MM.1S (cell line): Measurements from ENCODE around the gene SEMA4A.

Experiments
- DNase-seq: peaks from one replicate; pipeline ENCODE4 v3.0.0-alpha.2; 2015
- H2AFZ ChIP-seq: fragments of 300-600 bp; sonication (generic); 2 replicates; pipeline ENCODE4 v1.6.0; 2016; ENCODE audit warnings: antibody characterized with exemption, low read length
- H3F3A ChIP-seq: fragments of 300-600 bp; sonication (generic); 2 replicates; pipeline ENCODE4 v1.6.1; 2016; ENCODE audit warnings: mild to moderate bottlenecking, antibody characterized with exemption, low read length, moderate library complexity, mixed read lengths; ENCODE audit not compliant: insufficient read depth
- H3K27ac ChIP-seq: fragments of 300-600 bp; sonication (generic); 2 replicates; pipeline ENCODE4 v1.5.1; 2016; ENCODE audit warnings: mild to moderate bottlenecking, low read length
- H3K27me3 ChIP-seq: fragments of 300-600 bp; sonication (generic); replicated peaks from 2 replicates; pipeline ENCODE4 v1.6.0; 2016; ENCODE audit warnings: low read length; ENCODE audit not compliant: insufficient read depth
- H3K36me3 ChIP-seq: fragments of 300-600 bp; sonication (generic); replicated peaks from 2 replicates; pipeline ENCODE4 v1.6.1; 2016; ENCODE audit warnings: mild to moderate bottlenecking, low read length, mixed read lengths; ENCODE audit not compliant: insufficient read depth
- H3K4me1 ChIP-seq: fragments of 300-600 bp; sonication (generic); 2 replicates; pipeline ENCODE4 v1.6.1; 2016; ENCODE audit warnings: low read length, mixed read lengths
- H3K4me2 ChIP-seq: fragments of 300-600 bp; sonication (generic); 2 replicates; pipeline ENCODE4 v1.6.0; 2016; ENCODE audit warnings: low read depth, low read length
- H3K4me3 ChIP-seq: fragments of 300-600 bp; sonication (generic); 2 replicates; pipeline ENCODE4 v1.5.1; 2016; ENCODE audit warnings: low read length, mixed read lengths
- H3K79me2 ChIP-seq: fragments of 300-600 bp; sonication (generic); 2 replicates; pipeline ENCODE4 v1.6.1; 2016; ENCODE audit warnings: mixed run types, low read length, mixed read lengths
- H3K9ac ChIP-seq: fragments of 300-600 bp; sonication (generic); 2 replicates; pipeline ENCODE4 v1.6.1; 2016; ENCODE audit warnings: low read length, mixed read lengths
- H3K9me2 ChIP-seq: fragments of 300-600 bp; sonication (generic); replicated peaks from 2 replicates; pipeline ENCODE4 v1.6.1; 2016; ENCODE audit warnings: mild to moderate bottlenecking, low read length, mixed read lengths; ENCODE audit not compliant: insufficient read depth
- H3K9me3 ChIP-seq: fragments of 300-600 bp; sonication (generic); replicated peaks from 2 replicates; pipeline ENCODE4 v1.6.1; 2016; ENCODE audit warnings: mild to moderate bottlenecking, low read length, mixed read lengths; ENCODE audit not compliant: insufficient read depth
- H4K20me1 ChIP-seq: fragments of 300-600 bp; sonication (generic); 2 replicates; pipeline ENCODE4 v1.6.1; 2016; ENCODE audit warnings: mild to moderate bottlenecking, low read length, moderate library complexity, mixed read lengths; ENCODE audit not compliant: insufficient read depth
- EZH2 ChIP-seq: fragments of 300-600 bp; sonication (generic); optimal IDR thresholded peaks from 2 replicates; pipeline ENCODE3; 2017; ENCODE audit warnings: low read depth, mild to moderate bottlenecking, antibody characterized with exemption, low read length, mixed read lengths
- EZH2phosphoT487 ChIP-seq: fragments of 300-600 bp; sonication (generic); IDR thresholded peaks from 2 replicates; pipeline ENCODE4 v1.6.1; 2018; ENCODE audit warnings: antibody characterized with exemption, low read length
- TF ChIP-seq, protein P1 (sequence below): fragments of 300-600 bp; sonication (generic); IDR thresholded peaks from 2 replicates; pipeline ENCODE4 v1.5.1; 2016; ENCODE audit warnings: antibody characterized with exemption, low read length, mixed read lengths

Gene SEMA4A

DNA sequence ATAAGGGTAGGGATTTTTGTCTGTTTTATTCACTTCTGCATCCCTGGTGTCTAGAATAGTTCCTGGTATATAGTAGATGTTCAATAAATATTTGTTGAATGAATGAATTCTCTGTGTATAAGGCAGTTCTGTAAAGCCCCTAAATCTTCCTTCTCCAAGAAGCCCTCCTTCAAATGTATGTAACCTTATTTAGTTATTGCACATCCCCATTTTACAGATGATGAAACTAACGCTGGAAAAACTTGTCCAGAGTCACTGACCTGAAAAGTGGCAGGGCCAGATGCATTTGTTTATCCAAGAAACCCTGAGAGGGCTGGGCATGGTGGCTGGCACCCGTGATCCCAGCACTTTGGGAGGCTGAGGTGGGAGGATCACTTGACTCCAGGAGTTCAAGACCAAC lies 43.1 kb upstream of the SEMA4A start:
- H3K36me3 ChIP-seq = no peaks in the 10 kb centered on the region
- no peaks in the 10 kb centered on the region for H4K20me1 ChIP-seq
- peaks cover 5% of the 10 kb centered on the region; the same call in 1 of the 2 replicates for H3K27me3 ChIP-seq
- TF ChIP-seq EZH2 = no peak
- TF ChIP-seq EZH2phosphoT487 = no peak
- TF ChIP-seq, protein P1, sequence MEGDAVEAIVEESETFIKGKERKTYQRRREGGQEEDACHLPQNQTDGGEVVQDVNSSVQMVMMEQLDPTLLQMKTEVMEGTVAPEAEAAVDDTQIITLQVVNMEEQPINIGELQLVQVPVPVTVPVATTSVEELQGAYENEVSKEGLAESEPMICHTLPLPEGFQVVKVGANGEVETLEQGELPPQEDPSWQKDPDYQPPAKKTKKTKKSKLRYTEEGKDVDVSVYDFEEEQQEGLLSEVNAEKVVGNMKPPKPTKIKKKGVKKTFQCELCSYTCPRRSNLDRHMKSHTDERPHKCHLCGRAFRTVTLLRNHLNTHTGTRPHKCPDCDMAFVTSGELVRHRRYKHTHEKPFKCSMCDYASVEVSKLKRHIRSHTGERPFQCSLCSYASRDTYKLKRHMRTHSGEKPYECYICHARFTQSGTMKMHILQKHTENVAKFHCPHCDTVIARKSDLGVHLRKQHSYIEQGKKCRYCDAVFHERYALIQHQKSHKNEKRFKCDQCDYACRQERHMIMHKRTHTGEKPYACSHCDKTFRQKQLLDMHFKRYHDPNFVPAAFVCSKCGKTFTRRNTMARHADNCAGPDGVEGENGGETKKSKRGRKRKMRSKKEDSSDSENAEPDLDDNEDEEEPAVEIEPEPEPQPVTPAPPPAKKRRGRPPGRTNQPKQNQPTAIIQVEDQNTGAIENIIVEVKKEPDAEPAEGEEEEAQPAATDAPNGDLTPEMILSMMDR = no peak
- no peak overlapping the region for H2AFZ ChIP-seq
- H3K27ac ChIP-seq = no peak overlapping the region
- H3K9me2 ChIP-seq = no peaks in the 10 kb centered on the region
- H3F3A ChIP-seq = peaks cover 17% of the 10 kb centered on the region; the same call in 1 of the 2 replicates
- DNase-seq = no peak
- H3K9ac ChIP-seq = no peak overlapping the region
- no peak overlapping the region for H3K4me2 ChIP-seq
- no peaks in the 10 kb centered on the region for H3K79me2 ChIP-seq
- no peaks in the 10 kb centered on the region for H3K9me3 ChIP-seq
- no peak overlapping the region for H3K4me3 ChIP-seq
- peaks cover 21% of the 10 kb centered on the region for H3K4me1 ChIP-seq

DNA sequence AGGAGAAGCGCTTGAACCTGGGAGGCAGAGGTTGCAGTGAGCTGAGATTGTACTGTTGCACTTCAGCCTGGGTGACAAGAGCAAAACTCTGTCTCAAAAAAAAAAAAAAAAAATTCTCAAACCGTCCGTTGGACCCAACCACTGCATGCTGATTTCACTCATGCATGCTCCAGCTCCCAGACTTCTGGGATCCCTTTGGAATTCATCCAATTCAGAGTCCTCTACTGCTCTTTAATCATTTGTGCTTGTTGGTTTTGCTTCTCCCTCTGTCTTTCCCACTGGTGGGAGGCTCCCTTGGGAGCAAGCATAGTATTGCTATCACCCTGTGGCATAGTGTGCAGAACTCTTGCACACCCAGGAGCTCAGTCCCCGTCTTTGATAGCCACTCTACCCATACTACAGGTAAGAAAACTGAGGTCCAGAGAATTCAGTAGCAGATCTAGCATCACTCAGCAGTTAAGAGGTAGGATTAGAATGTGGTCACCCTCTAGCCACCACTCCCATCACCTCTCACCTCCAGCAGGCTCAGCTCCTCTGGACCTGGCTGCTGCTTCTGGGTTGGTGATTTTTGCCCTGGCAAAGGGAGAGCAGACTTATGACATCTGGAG lies 41.9 kb upstream of the SEMA4A start:
- H3K27ac ChIP-seq = no peak overlapping the region
- no peak overlapping the region for H3K9ac ChIP-seq
- no peaks in the 10 kb centered on the region for H3K79me2 ChIP-seq
- H3F3A ChIP-seq = peaks cover 10% of the 10 kb centered on the region; the same call in 1 of the 2 replicates
- no peaks in the 10 kb centered on the region for H4K20me1 ChIP-seq
- peaks cover 20% of the 10 kb centered on the region for H3K4me1 ChIP-seq
- no peak for DNase-seq
- no peak for TF ChIP-seq EZH2phosphoT487
- TF ChIP-seq, protein P1 = no peak
- TF ChIP-seq EZH2 = no peak
- H3K4me2 ChIP-seq = no peak overlapping the region
- H3K9me3 ChIP-seq = no peaks in the 10 kb centered on the region
- H3K9me2 ChIP-seq = no peaks in the 10 kb centered on the region
- no peaks in the 10 kb centered on the region for H3K36me3 ChIP-seq
- H3K4me3 ChIP-seq = no peak overlapping the region
- H2AFZ ChIP-seq = no peak overlapping the region
- peaks cover 5% of the 10 kb centered on the region; the same call in 1 of the 2 replicates for H3K27me3 ChIP-seq

DNA sequence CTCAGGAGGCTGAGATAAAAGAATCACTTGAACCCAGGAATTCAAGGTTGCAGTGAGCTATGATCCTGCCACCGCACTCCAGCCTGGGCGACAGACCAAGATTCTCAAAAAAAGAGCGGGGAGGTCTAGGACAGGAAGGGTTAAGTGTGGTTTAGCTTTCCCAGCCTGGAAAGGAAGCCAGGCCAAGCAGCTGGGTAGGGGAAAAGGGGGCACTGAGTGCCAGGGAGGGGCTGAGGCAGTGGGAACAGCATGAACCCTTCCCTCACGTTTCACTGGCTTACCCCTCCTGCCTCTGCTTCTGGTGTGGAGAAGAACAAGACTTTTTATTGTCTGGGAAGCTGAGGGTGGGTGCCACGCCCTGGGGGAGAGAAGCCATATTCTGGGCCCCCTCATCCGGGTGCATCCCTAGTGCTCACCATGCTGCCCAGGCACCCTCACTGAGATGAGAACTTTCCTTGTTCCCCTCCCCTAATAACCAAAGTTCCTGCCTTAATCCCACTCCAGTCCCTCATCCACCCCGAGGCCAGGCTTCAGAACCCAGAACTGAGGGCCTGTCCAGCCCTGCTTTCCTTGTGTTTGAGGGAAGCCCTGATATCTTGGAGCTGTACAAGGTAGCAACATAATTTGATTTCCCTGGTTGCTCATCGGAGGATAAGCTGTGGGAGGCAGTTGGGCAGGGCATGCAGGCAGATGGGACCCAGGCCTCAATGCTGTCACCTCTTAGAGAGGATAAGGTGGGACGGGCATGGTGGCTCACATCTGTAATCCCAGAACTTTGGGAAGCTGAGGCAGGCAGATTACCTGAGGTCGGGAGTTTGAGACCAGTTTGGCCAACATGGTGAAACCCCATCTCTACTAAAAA lies 40.9 kb upstream of the SEMA4A start:
- Histone ChIP-seq H3K27ac (no peak overlapping the region), H3F3A (peaks cover under 1% of the 10 kb centered on the region; the same call in 1 of the 2 replicates), H3K36me3 (no peaks in the 10 kb centered on the region), H4K20me1 (no peaks in the 10 kb centered on the region), H3K4me2 (no peak overlapping the region), H3K9me2 (no peaks in the 10 kb centered on the region), H3K9me3 (no peaks in the 10 kb centered on the region), H2AFZ (no peak overlapping the region), H3K4me1 (peaks cover 11% of the 10 kb centered on the region), H3K9ac (no peak overlapping the region), H3K4me3 (no peak overlapping the region), H3K79me2 (no peaks in the 10 kb centered on the region), H3K27me3 (peaks cover 5% of the 10 kb centered on the region; the same call in 1 of the 2 replicates)
- TF ChIP-seq EZH2 (no peak), EZH2phosphoT487 (no peak)
- TF ChIP-seq, protein P1 = no peak
- DNase-seq = no peak
